SH-SY5Y (cell line): ENCODE results near the gene KITLG.

Source experiments
- GATA2 ChIP-seq: IDR thresholded peaks from 2 replicates; pipeline ENCODE4 v1.6.1; 2011; ENCODE audit warnings: mild to moderate bottlenecking, low read depth, low read length
- GATA3 ChIP-seq: IDR thresholded peaks from 2 replicates; pipeline ENCODE4 v1.6.1; 2011; ENCODE audit warnings: low read depth, mild to moderate bottlenecking, low read length, moderate library complexity

GRCh38 chr12:88617352-88617751 is 37.1 kb upstream of the KITLG start:
- no peak for TF ChIP-seq GATA3
- TF ChIP-seq GATA2: no peak
